Measurements from ENCODE around the gene KCTD8.

DNA sequence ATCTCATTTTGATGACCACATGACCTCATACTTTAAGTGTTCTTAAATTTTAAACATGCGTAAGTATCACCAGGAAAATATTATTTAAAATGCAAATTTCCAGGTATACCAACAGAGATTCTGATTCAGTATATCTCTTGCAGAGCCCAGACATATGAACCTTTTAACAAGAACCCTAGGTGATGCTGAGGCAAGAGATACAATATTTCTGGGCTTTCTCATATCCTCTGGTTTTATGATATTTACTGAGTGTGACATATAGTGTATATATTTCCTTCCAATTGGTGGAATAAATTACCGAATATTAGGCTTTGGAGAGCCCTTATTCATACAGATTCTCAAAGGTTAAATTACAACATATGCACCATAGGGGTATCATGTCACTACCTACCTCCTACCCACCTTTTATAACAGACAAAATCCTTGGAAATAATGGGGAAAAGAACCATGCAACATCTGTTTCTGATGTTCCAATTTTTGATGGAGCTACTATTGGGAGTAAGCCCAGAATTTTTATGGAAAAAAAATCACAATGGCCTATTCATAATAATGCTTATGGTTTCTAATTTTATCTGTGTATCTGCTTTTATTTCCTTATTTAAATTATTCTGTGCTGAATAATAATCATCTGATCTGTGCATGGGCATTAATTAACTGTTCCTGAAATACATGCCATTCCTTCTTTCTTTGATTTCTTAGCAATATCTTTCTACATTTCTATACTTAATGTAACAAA lies 27.1 kb downstream of the KCTD8 start:
- no peak for TF ChIP-seq GATA2 (IDR thresholded peaks at IDR 0.05; ENCODE audit: low read depth, low read length)
- no peak for TF ChIP-seq GATA3 (IDR thresholded peaks at IDR 0.05; ENCODE audit: low read depth, low read length)

Measured in SH-SY5Y (cell line).